PC-3 (cell line): Measurements from ENCODE around the gene C3orf22.

Source experiments
- CTCF ChIP-seq: fragments of 300-600 bp; sonication (generic); conservative IDR thresholded peaks from 2 replicates; pipeline ENCODE4 v1.5.1; 2017; ENCODE audit warnings: antibody characterized with exemption, low read depth, mild to moderate bottlenecking, low read length
- EZH2 ChIP-seq: fragments of 300-600 bp; sonication (generic); IDR thresholded peaks from one replicate; pipeline ENCODE4 v1.6.1; 2017; ENCODE audit warnings: antibody characterized with exemption, mild to moderate bottlenecking, low read length; ENCODE audit not compliant: unreplicated experiment
- EZH2phosphoT487 ChIP-seq: fragments of 300-600 bp; sonication (generic); IDR thresholded peaks from 2 replicates; pipeline ENCODE4 v1.6.1; 2018; ENCODE audit warnings: mild to moderate bottlenecking, antibody characterized with exemption, low read length, borderline replicate concordance

- TF ChIP-seq CTCF = no peak
- TF ChIP-seq EZH2 = no peak
- TF ChIP-seq EZH2phosphoT487 = no peak
Observed at GRCh38 chr3:126580746-126581145, 22.0 kb upstream of the C3orf22 start.
